ENCODE data around the gene GPSM3.

The GPSM3 gene

DNA sequence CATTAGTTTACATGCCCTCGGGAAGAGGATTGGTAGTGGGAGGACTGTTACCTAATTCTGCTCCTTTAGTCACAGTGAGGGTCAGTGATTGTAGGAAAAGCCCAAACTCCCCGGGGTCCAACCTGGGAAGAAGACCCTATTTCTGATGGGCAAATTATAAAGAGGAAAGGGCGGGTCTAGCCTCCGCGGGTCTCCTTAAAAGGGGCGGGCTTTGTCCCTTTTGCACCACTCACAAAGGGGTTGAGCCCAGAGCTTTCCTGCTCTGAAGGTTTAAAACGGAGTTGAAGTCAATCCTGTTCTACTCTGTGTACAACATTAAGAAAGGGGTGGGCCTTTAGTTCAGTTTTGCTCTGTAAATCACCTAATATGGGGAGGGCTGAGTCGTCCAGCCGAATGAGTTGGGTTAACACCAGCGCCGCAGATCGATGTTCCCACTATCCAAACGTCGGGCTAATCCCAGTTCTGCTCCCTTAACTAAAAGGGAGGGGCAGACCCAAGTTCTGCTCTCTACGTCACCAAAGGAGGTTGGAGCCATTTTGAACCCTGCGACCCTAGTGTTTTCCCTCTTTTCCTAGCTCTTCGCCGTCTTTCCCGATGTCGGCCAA is 15.2 kb downstream of the GPSM3 start:
- ChIA-PET CTCF (interaction anchor here (0.9 to 1.2 kb wide), 2 partner anchors 20 to 60 kb away, joined by 4 read pairs; no protein-coding TSS in a partner anchor), POLR2A (interaction anchor here (0.5 to 4.9 kb wide), 20 partner anchors 9 to 795 kb away, joined by 3 to 153 read pairs (median 4); partner anchors contain the start of genes ATF6B, DDX39B, DXO and EGFL8)
- no peak for DNase-seq (ENCODE audit: extremely low spot score)
- TF ChIP-seq ELF4 (IDR thresholded peaks at IDR 0.05) (no peak), ARNT (IDR thresholded peaks at IDR 0.05) (no peak), TARDBP (IDR thresholded peaks at IDR 0.05) (no peak), NFRKB (IDR thresholded peaks at IDR 0.05) (no peak), BHLHE40 (IDR thresholded peaks at IDR 0.05; ENCODE audit: borderline replicate concordance) (no peak), CTBP1 (IDR thresholded peaks at IDR 0.05; ENCODE audit: borderline replicate concordance) (no peak), SP1 (IDR thresholded peaks at IDR 0.05) (no peak), L3MBTL2 (conservative IDR thresholded peaks at IDR 0.05) (no peak), LEF1 (IDR thresholded peaks at IDR 0.05; ENCODE audit: borderline replicate concordance) (no peak)

GRCh38 chr6:32176476-32177182 is 15.8 kb downstream of the GPSM3 start:
- TF ChIP-seq BHLHE40 (IDR thresholded peaks at IDR 0.05; ENCODE audit: borderline replicate concordance) (no peak), HDGF (IDR thresholded peaks at IDR 0.05; ENCODE audit: borderline replicate concordance) (no peak), NFRKB (IDR thresholded peaks at IDR 0.05) (no peak), LEF1 (IDR thresholded peaks at IDR 0.05; ENCODE audit: borderline replicate concordance) (no peak), FOXM1 (IDR thresholded peaks at IDR 0.05; ENCODE audit: borderline replicate concordance) (no peak), ARNT (IDR thresholded peaks at IDR 0.05) (no peak), FOXK2 (IDR thresholded peaks at IDR 0.05) (no peak), CTBP1 (IDR thresholded peaks at IDR 0.05; ENCODE audit: borderline replicate concordance) (no peak), TARDBP (IDR thresholded peaks at IDR 0.05) (no peak), SUZ12 (IDR thresholded peaks at IDR 0.05) (no peak), L3MBTL2 (conservative IDR thresholded peaks at IDR 0.05) (no peak; the same call in 1 of the 2 replicates), ELF4 (IDR thresholded peaks at IDR 0.05) (no peak), SP1 (IDR thresholded peaks at IDR 0.05) (no peak)
- ChIA-PET CTCF (interaction anchor here (0.9 to 1.2 kb wide), 2 partner anchors 20 to 60 kb away, joined by 4 read pairs; no protein-coding TSS in a partner anchor), POLR2A (interaction anchor here (0.5 to 4.9 kb wide), 23 partner anchors 9 to 796 kb away, joined by 3 to 153 read pairs (median 4); partner anchors contain the start of genes ATF6B, DDX39B, DXO and EGFL8)
- DNase-seq (ENCODE audit: extremely low spot score) = no peak

DNA sequence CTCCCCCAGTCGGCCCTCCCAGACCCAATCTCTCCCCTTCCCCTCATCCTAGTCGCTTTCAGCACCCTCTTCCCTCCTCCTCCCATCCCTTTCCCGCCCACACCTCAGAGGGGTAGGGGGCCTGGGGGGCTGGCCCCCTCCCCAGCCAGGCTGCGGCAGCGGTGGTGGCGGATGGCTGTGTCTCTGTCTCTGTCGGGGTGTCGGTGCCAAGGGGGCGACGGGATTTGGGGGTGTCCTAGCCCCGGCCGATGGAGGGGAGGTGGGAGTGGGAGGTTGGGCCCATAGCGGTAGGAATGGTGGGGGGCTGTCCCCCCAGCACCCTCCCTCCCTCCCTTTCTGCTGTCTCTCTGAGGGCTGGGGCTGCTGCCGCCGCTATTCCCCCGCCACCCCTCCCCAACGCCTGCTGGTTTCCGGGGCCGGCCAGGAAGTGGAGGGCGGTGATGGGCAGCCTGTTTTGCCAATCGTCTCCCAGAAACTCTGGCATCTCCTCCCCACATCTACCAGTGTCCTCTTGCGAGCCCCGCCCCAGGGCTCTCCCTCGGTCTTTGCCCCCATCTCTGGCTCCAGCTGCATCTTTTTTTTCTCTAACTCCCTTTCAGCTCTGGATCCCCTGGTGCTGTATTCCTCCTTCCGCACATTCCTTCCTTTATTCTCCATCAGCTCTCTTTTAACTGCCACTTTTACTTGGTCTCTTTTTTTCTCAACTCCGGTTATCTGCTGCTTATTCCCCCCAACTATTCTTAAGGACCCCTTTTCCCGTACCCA is 16.6 kb downstream of the GPSM3 start, which contains the start of gene AGPAT1:
TSS of gene AGPAT1 (minus strand) at position 374 of the 765 bp plus-strand sequence. CDS start 4,588 bp downstream, outside the sequence.
- ChIA-PET POLR2A (interaction anchor here (0.6 to 4.9 kb wide), 11 partner anchors 8 to 204 kb away, joined by 3 to 153 read pairs (median 3); partner anchors contain the start of genes ATF6B, DXO, EGFL8 and FKBPL), CTCF (no interaction called here)
- DNase-seq (ENCODE audit: extremely low spot score) = peak; percentile 95
- peak; percentile 99 for TF ChIP-seq PKNOX1 (IDR thresholded peaks at IDR 0.05)
- TF ChIP-seq FOXK2 (IDR thresholded peaks at IDR 0.05) = no peak
- TF ChIP-seq L3MBTL2 (conservative IDR thresholded peaks at IDR 0.05) = no peak
- no peak for TF ChIP-seq HDGF (IDR thresholded peaks at IDR 0.05; ENCODE audit: borderline replicate concordance)
- TF ChIP-seq SP1 (IDR thresholded peaks at IDR 0.05) = no peak
- TF ChIP-seq FOXA1 (IDR thresholded peaks at IDR 0.05) = no peak
- TF ChIP-seq LEF1 (IDR thresholded peaks at IDR 0.05; ENCODE audit: borderline replicate concordance) = no peak
- TF ChIP-seq ZNF384 (IDR thresholded peaks at IDR 0.05) = no peak

GRCh38 chr6:32175322-32175710 is 17.1 kb downstream of the GPSM3 start:
- DNase-seq (ENCODE audit: extremely low spot score) = no peak
- ChIA-PET POLR2A (no interaction called here), CTCF (no interaction called here)
- TF ChIP-seq FOXK2 (IDR thresholded peaks at IDR 0.05) = no peak
- no peak for TF ChIP-seq ELF4 (IDR thresholded peaks at IDR 0.05)
- TF ChIP-seq ZNF384 (IDR thresholded peaks at IDR 0.05) = no peak

DNA sequence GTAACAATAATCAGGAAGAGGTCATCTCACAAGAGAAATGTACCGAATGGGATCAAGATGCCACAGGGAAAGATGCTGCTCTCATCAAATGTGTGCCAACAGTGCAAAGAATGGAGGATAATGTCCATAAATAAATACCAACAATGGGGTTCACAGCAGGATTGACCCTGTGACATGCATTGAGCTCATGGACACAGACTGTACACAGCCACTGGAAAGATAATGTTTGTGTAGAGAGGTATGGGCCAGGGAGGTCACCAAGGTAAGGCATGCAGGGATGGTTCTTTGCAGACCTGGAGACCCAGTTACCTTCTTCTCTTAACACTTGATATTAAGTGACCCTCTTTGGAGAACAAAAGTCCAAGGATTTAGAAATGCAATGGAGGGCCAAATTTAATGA is 18.0 kb downstream of the GPSM3 start:
- ChIA-PET CTCF (no interaction called here), POLR2A (no interaction called here)

More for the DNA sequence above, 18.0 kb downstream of the GPSM3 start:
- DNase-seq (ENCODE audit: extremely low spot score) = no peak
- TF ChIP-seq LEF1 (IDR thresholded peaks at IDR 0.05; ENCODE audit: borderline replicate concordance) (no peak), NFRKB (IDR thresholded peaks at IDR 0.05) (no peak), ZNF384 (IDR thresholded peaks at IDR 0.05) (no peak), CTBP1 (IDR thresholded peaks at IDR 0.05; ENCODE audit: borderline replicate concordance) (no peak), ARNT (IDR thresholded peaks at IDR 0.05) (no peak), ELF4 (IDR thresholded peaks at IDR 0.05) (no peak), FOXA1 (IDR thresholded peaks at IDR 0.05) (no peak), BHLHE40 (IDR thresholded peaks at IDR 0.05; ENCODE audit: borderline replicate concordance) (no peak), SUZ12 (IDR thresholded peaks at IDR 0.05) (no peak), PKNOX1 (IDR thresholded peaks at IDR 0.05) (no peak), SP1 (IDR thresholded peaks at IDR 0.05) (no peak), L3MBTL2 (conservative IDR thresholded peaks at IDR 0.05) (no peak), TARDBP (IDR thresholded peaks at IDR 0.05) (no peak)

Data from HEK293T (cell line).